ENCODE data around the gene TFAP2E.

GRCh38 chr1:35597870-35598269 is 24.8 kb downstream of the TFAP2E start:
- TF ChIP-seq CTCF (IDR thresholded peaks at IDR 0.05) = no peak
- no peak for TF ChIP-seq EP300 (IDR thresholded peaks at IDR 0.05)

Data from ovary (tissue), 3 donors.